Fibroblast of lung (primary cell): ENCODE measurements around the gene PGGT1B. TPM values are rescaled to one million over a fixed set of nuclear protein-coding genes. Genes with fewer than 3 reads are reported as not detected.

Source experiments
- DNase-seq, 2 donors: peaks; one replicate each; pipeline versions ENCODE4 v3.0.0 to v3.0.0-alpha.2; 2010; ENCODE audit warnings: low read depth in 2 of 2
- H2AFZ ChIP-seq: 2 replicates; pipeline ENCODE4 v1.5.1; 2012; ENCODE audit warnings: low read length, control low read depth, inconsistent platforms
- H3K27ac ChIP-seq: 2 replicates; pipeline ENCODE4 v1.5.1; 2011; ENCODE audit warnings: low read length, control low read depth; ENCODE audit not compliant: insufficient read depth
- H3K27me3 ChIP-seq: 2 replicates; pipeline ENCODE4 v1.5.1; 2011; ENCODE audit warnings: mild to moderate bottlenecking, low read length; ENCODE audit not compliant: control insufficient read depth, insufficient read depth
- H3K36me3 ChIP-seq: 2 replicates; pipeline ENCODE4 v1.5.1; 2011; ENCODE audit warnings: low read length; ENCODE audit not compliant: control insufficient read depth, insufficient read depth
- H3K4me1 ChIP-seq: 2 replicates; pipeline ENCODE4 v1.5.1; 2011; ENCODE audit warnings: low read length; ENCODE audit not compliant: control insufficient read depth, insufficient read depth; ENCODE audit errors: extremely low read depth
- H3K4me2 ChIP-seq: 2 replicates; pipeline ENCODE4 v1.5.1; 2011; ENCODE audit warnings: low read length, control low read depth; ENCODE audit not compliant: insufficient read depth; ENCODE audit errors: extremely low read depth
- H3K4me3 ChIP-seq, 4 experiments: fragments of 200-600 bp in 1 of 4; sonication (generic) in 1 of 4; replicated peaks in 1 of 4; 2 replicates each; pipeline ENCODE4 v1.5.1; 2011 to 2016; ENCODE audit warnings: low read length in 4 of 4, low read depth in 3 of 4, mild to moderate bottlenecking in 3 of 4, control low read depth in 2 of 4, inconsistent platforms in 1 of 4, mixed read lengths in 1 of 4; ENCODE audit not compliant: insufficient read depth in 1 of 4; ENCODE audit errors: control extremely low read depth in 1 of 4
- H3K79me2 ChIP-seq: 2 replicates; pipeline ENCODE4 v1.5.1; 2012; ENCODE audit warnings: mild to moderate bottlenecking, low read length, inconsistent platforms; ENCODE audit not compliant: control insufficient read depth, insufficient read depth
- H3K9ac ChIP-seq: 2 replicates; pipeline ENCODE4 v1.5.1; 2011; ENCODE audit warnings: mild to moderate bottlenecking, low read length, control low read depth; ENCODE audit not compliant: insufficient read depth
- H3K9me3 ChIP-seq: 2 replicates; pipeline ENCODE4 v1.5.1; 2012; ENCODE audit warnings: low read depth, low read length; ENCODE audit not compliant: control insufficient read depth, insufficient read depth
- H4K20me1 ChIP-seq: 2 replicates; pipeline ENCODE4 v1.5.1; 2011; ENCODE audit warnings: low read length; ENCODE audit not compliant: control insufficient read depth, insufficient read depth; ENCODE audit errors: extremely low read depth
- EZH2 ChIP-seq: IDR thresholded peaks from 2 replicates; pipeline ENCODE4 v1.5.1; 2012; ENCODE audit warnings: low read length, control low read depth, mild to moderate bottlenecking; ENCODE audit errors: missing control alignments
- polyA plus RNA-seq, 2 donors: library from polyadenylated mRNA; depleted of rRNA in 1 of 2; stranded (reverse) in 1 of 2; unstranded in 1 of 2; fragments of >200 nt; gene quantifications; 2 replicates each; pipeline ENCODE4 v1.2.1, GENCODE V29; 2011 to 2012; ENCODE audit warnings: missing spikeins in 1 of 2
- total RNA-seq: library from RNA; depleted of rRNA; stranded (reverse); fragments of >200 nt; gene quantifications from 2 replicates; pipeline ENCODE4 v1.2.1, GENCODE V29; 2014
- TF ChIP-seq, protein P1 (sequence below), 2 donors: IDR thresholded peaks in 1 of 2; conservative IDR thresholded peaks in 1 of 2; 1 replicate in 1 of 2; 2 replicates in 1 of 2; pipeline ENCODE4 v1.5.1; 2011 to 2012; ENCODE audit warnings: low read length in 2 of 2, control low read depth in 1 of 2, inconsistent platforms in 1 of 2, low read depth in 1 of 2, mild to moderate bottlenecking in 1 of 2

The PGGT1B gene
- total and polyA plus RNA-seq, 2 donors (not counting 1 experiment from before 2014, with no cell fraction given): 2.5 to 12.4 TPM

- Histone ChIP-seq H3K27me3 (no peaks in the 10 kb centered on the region), H3K9me3 (no peaks in the 10 kb centered on the region), H4K20me1 (no peaks in the 10 kb centered on the region), H3K4me2 (no peak overlapping the region), H3K9ac (no peak overlapping the region), H2AFZ (no peak overlapping the region), H3K79me2 (no peaks in the 10 kb centered on the region), H3K27ac (no peak overlapping the region), H3K36me3 (no peaks in the 10 kb centered on the region), H3K4me3 (no peak overlapping the region), H3K4me1 (no peaks in the 10 kb centered on the region)
- no peak for TF ChIP-seq EZH2
- TF ChIP-seq, protein P1, sequence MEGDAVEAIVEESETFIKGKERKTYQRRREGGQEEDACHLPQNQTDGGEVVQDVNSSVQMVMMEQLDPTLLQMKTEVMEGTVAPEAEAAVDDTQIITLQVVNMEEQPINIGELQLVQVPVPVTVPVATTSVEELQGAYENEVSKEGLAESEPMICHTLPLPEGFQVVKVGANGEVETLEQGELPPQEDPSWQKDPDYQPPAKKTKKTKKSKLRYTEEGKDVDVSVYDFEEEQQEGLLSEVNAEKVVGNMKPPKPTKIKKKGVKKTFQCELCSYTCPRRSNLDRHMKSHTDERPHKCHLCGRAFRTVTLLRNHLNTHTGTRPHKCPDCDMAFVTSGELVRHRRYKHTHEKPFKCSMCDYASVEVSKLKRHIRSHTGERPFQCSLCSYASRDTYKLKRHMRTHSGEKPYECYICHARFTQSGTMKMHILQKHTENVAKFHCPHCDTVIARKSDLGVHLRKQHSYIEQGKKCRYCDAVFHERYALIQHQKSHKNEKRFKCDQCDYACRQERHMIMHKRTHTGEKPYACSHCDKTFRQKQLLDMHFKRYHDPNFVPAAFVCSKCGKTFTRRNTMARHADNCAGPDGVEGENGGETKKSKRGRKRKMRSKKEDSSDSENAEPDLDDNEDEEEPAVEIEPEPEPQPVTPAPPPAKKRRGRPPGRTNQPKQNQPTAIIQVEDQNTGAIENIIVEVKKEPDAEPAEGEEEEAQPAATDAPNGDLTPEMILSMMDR (conservative IDR thresholded peaks at IDR 0.05 in 1 of 2, IDR thresholded peaks at IDR 0.05 in 1 of 2; ENCODE audit: low read depth in 1 of 2, low read length in 2 of 2): no peak
- DNase-seq: no peak
Observed at GRCh38 chr5:115282131-115282530, 19.5 kb upstream of the PGGT1B start.

GRCh38 chr5:115274584-115274983 is 11.9 kb upstream of the PGGT1B start:
- no peak overlapping the region for H3K4me3 ChIP-seq
- no peaks in the 10 kb centered on the region for H3K9me3 ChIP-seq
- H3K36me3 ChIP-seq: no peaks in the 10 kb centered on the region
- H4K20me1 ChIP-seq: no peaks in the 10 kb centered on the region
- H2AFZ ChIP-seq: no peak overlapping the region
- no peaks in the 10 kb centered on the region for H3K79me2 ChIP-seq
- TF ChIP-seq, protein P1 (conservative IDR thresholded peaks at IDR 0.05 in 1 of 2, IDR thresholded peaks at IDR 0.05 in 1 of 2; ENCODE audit: low read depth in 1 of 2, low read length in 2 of 2): no peak
- no peak for TF ChIP-seq EZH2
- H3K27me3 ChIP-seq: no peaks in the 10 kb centered on the region
- H3K4me1 ChIP-seq: no peaks in the 10 kb centered on the region
- H3K4me2 ChIP-seq: no peak overlapping the region
- H3K9ac ChIP-seq: no peak overlapping the region
- no peak for DNase-seq
- no peak overlapping the region for H3K27ac ChIP-seq

DNA sequence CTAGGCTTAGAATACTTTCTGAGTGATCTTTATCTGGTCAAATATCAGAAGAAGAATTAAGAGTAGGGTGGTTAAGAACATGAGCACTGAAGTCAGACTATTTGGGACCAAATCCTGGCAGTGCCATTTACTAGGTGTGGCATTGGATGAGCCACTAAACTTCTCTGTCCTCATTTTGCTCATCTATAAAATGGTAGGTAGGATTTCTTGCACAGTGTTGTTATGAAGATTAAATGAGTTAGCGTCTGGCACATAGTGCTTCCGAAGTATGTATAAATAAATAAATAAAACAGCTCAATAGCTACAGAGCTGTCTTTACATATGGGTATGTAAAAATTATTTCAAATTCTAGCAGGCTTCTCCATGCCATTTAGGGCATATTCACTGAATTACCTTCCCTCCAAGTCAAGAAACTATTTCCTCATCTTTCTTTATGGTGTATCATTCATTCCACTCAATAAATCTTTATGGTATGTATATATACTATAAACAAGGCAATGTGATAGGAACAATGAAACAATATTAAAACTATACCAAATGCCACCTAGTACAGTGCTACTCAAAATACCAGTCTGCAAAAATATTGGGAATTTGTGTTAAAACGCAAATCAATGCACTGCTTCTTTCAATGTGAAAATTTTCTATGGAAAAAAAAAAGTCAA is 9.8 kb upstream of the PGGT1B start:
- Histone ChIP-seq H3K9ac (no peak overlapping the region), H3K27ac (no peak overlapping the region), H3K27me3 (no peaks in the 10 kb centered on the region), H2AFZ (no peak overlapping the region), H3K79me2 (no peaks in the 10 kb centered on the region), H3K9me3 (no peaks in the 10 kb centered on the region), H3K4me2 (no peak overlapping the region), H3K36me3 (no peaks in the 10 kb centered on the region), H4K20me1 (no peaks in the 10 kb centered on the region), H3K4me3 (no peak overlapping the region), H3K4me1 (peaks cover 2% of the 10 kb centered on the region)
- no peak for DNase-seq
- TF ChIP-seq, protein P1 (conservative IDR thresholded peaks at IDR 0.05 in 1 of 2, IDR thresholded peaks at IDR 0.05 in 1 of 2; ENCODE audit: low read depth in 1 of 2, low read length in 2 of 2): no peak
- TF ChIP-seq EZH2: no peak
